GM21717 (cell line): ENCODE data around the gene PHRF1.

Experiments used
- ATAC-seq: cut with Tn5 transposase; IDR thresholded peaks from one replicate; pipeline ENCODE4 v1.9.1; 2021; ENCODE audit warnings: mild to moderate bottlenecking, moderate library complexity; ENCODE audit not compliant: unreplicated experiment

PHRF1 gene

GRCh38 chr11:595400-595799 is 19.1 kb downstream of the PHRF1 start:
- ATAC-seq = no peak

DNA sequence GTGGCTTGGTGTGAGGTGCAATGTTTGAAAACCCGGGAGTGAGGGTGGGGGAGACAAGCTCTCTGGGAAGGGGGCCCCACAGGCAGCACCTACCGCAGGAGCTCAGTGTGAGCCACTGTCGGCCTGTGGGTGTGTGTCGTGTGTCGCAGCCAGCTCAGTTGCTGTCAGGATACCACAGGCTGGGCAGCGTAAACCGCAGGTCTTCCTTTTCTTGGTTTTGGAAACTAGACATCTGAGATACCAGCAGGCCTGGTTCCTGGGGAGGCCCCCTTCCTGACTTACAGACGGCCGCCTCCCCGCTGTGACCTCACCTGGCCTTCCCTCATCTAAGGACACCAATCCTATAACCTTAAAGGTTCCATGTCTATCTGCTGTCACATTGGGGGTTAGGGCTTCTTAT is 20.1 kb downstream of the PHRF1 start:
- ATAC-seq = no peak

- ATAC-seq = no peak
These were observed 21.0 kb downstream of the PHRF1 start for GRCh38 chr11:597166-597725.

DNA sequence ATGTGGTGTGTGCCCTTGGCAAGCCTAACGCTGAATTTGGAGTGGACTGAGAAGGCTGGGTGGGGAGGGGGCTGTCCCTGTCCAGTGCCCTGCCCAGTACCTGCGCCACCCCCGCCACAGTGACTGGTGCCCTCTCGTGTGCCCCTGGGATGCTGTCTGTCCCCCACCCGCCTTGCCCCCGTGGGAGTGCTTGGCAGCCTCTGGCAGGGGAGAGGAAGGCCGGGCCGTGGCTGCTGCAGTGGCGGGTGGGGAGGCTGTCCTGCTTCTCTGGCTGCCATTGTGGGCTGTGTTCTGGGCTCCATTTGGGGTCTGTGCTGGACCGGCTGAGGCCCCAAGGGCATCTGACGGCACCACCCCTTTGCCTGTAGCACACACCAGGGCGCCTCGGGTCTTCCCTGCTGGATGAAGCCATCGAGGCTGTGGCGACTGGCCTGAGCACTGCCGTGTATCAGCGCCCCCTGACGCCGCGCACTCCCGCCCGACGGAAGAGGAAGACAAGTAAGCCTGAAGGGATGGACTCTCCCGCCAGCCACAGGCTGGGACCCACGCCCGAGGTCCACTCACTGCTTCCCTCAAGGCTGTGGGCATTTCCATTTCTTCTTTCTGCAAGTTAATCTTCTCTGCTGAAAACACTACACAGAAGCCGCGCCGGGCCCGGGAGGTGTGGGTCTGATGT is 21.9 kb downstream of the PHRF1 start:
- ATAC-seq = no peak

- ATAC-seq = no peak
These were observed 25.4 kb downstream of the PHRF1 start for GRCh38 chr11:601573-602245.

- ATAC-seq = no peak
These were observed 26.9 kb downstream of the PHRF1 start for GRCh38 chr11:603154-603553.

GRCh38 chr11:605286-606129 is 29.2 kb downstream of the PHRF1 start:
- no peak for ATAC-seq

- ATAC-seq = no peak
These were observed 30.0 kb downstream of the PHRF1 start for GRCh38 chr11:606245-606644.

- no peak for ATAC-seq
These were observed 30.9 kb downstream of the PHRF1 start for GRCh38 chr11:607020-607780.

DNA sequence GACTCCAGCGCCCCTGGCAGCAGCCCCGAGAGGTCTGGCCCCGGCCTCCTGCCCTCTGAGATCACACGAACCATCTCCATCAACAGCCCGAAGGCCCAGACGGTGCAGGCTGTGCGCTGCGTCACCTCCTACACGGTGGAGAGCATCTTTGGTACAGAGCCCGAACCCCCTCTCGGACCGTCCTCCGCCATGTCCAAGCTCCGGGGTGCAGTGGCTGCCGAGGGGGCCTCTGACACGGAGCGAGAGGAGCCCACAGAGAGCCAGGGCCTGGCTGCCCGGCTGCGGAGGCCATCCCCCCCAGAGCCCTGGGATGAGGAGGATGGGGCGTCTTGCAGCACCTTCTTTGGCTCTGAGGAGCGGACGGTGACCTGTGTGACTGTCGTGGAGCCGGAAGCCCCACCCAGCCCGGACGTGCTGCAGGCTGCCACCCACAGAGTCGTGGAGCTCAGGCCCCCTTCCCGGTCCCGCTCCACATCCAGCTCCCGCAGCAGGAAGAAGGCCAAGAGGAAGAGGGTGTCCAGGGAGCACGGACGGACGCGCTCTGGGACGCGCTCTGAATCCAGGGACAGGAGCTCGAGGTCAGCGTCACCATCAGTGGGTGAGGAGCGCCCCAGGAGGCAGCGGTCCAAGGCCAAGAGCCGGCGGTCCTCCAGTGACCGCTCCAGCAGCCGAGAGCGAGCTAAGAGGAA is 31.8 kb downstream of the PHRF1 start:
- ATAC-seq = no peak

DNA sequence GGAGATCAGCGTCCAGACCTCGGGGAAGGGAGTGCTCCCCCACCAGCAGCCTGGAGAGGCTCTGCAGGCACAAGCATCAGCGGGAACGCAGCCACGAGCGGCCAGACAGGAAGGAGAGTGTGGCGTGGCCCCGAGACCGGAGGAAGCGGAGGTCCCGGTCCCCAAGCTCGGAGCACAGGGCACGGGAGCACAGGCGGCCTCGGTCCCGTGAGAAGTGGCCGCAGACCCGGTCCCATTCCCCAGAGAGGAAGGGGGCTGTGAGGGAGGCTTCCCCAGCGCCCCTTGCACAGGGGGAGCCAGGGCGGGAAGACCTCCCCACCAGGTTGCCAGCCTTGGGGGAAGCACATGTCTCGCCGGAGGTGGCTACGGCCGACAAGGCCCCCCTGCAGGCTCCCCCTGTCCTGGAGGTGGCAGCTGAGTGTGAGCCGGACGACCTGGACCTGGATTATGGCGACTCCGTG is 32.6 kb downstream of the PHRF1 start:
- no peak for ATAC-seq

- no peak for ATAC-seq
These were observed 33.1 kb downstream of the PHRF1 start for GRCh38 chr11:609341-609811.

DNA sequence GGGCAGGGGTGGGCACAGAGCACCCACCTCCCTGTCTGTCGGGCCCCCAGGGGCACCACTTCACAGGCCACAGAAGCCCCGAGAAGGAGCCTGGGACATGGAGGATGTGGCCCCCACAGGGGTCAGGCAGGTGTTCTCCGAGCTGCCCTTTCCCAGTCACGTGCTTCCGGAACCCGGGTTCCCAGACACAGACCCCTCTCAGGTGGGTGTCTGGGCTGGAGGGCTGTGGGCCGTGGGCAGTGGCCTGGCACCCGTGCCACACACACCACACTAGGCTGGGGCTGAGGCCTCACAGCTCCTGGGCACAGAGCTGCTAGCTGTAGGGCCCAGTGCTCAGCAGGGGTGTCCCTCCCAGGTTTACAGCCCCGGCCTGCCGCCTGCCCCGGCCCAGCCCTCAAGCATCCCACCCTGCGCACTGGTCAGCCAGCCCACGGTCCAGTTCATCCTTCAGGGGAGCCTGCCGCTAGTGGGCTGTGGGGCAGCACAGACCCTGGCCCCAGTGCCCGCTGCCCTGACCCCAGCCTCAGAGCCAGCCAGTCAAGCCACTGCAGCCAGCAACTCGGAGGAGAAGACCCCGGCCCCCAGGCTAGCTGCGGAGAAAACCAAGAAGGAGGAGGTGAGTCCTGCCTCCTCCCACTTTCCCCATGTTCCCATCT is 34.0 kb downstream of the PHRF1 start:
- ATAC-seq = no peak

DNA sequence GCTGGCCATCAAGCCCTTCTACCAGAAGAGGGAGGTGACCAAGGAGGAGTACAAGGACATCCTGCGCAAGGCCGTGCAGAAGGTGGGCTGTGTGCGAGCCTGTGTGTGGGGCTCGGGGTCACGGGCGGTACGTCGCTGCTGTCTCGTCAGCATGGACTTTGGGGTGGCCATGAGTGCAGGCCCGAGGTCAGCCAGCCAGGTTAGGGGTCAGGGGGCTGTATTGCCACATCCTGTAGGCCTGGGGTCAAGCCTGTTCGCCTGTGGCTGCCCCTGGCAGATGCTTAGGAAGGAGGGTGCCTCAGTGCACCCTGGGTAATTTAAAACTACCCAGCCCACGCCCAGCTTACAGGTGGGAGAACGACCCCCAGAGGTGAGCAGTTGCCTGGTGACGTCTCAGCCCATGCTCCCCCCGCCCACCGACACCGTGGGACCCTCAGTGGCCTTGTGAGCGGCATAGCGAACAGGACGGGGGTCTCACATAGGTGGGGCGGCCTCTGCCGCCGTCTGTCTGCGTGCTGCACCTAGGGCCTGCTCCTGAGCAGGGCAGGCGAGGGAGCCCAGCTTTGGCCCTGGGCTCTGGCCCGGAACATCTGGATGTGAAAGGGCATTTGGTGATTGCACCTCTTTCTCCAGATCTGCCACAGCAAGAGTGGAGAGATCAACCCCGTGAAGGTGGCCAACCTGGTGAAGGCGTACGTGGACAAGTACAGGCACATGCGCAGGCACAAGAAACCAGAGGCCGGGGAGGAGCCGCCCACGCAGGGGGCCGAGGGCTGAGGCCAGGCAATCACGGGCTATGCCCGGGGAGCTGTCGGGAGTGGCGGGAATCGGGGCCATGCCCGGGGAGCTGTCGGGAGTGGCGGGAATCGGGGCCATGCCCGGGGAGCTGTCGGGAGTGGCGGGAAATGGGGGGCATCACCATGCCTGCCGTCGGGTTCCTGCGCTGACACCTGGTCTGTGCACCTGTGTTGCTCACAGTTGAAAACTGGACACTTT is 35.0 kb downstream of the PHRF1 start:
- ATAC-seq = no peak

- no peak for ATAC-seq
These were observed 36.1 kb downstream of the PHRF1 start for GRCh38 chr11:612201-612960.

GRCh38 chr11:612961-613300 is 36.7 kb downstream of the PHRF1 start:
- no peak for ATAC-seq

DNA sequence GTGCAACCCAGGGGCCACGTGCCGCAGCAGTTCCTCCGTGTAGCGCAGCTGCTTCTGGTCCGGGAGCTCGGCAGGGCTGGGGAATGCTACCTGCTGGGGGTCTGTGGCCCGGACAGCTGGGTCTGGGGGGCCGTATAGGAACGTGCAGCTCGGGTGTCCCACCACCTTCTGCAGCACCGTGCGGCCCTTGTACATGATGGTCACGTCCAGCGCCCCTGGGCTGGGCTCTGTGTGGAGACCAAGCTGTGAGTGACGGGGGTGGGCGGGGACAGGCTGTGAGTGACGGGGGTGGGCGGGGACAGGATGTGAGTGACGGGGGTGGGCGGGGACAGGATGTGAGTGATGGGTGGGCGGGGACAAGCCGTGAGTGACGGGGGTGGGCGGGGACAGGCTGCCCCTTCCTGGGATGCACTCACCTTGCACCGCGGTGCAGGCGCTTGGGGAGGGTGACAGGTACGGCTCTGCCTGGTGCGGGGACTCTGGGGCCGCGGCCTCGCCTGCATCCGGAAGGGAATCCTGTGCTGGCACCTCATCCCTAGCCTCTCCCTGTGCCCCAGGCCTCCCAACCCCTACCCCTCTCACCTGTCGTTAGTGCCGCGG is 37.2 kb downstream of the PHRF1 start:
- ATAC-seq = no peak
